Retinal pigment epithelial cell (primary cell): ENCODE data around the gene TBC1D25.

Source experiments
- DNase-seq: peaks from one replicate; pipeline ENCODE4 v3.0.0-alpha.2; 2010; ENCODE audit warnings: low read depth
- H3K4me3 ChIP-seq: 2 replicates; pipeline ENCODE4 v1.5.1; 2011; ENCODE audit warnings: mild to moderate bottlenecking, low read length, control low read depth, moderate library complexity
- TF ChIP-seq, protein P1 (sequence below): conservative IDR thresholded peaks from 2 replicates; pipeline ENCODE4 v1.5.1; 2011; ENCODE audit warnings: low read depth, low read length, control low read depth, inconsistent platforms

The TBC1D25 gene

DNA sequence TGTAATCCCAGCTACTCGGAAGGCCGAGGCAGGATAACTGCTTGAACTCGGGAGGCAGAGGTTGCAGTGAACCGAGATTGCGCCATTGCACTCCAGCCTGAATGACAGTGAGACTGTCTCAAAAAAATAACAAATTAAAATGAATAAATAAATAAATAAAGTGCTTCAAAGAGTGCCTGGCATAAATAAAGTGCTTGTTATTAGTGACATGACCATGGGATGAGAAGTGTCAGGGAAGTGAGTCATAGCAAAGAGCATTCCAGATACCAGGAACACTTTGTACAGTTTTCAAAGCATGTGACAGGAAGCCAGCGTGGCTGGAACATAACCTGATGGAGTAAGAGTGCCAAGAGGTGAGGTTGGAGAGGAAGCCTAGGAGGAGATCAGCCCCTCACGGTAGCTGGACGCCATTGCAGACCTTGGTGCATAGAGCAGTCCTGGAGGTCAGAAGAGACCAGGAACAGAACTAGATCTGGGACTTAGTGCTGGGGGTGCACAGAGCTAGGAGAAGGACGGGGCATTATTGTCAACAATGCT lies 51.8 kb downstream of the TBC1D25 start:
- peak; percentile 60 for DNase-seq
- TF ChIP-seq, protein P1, sequence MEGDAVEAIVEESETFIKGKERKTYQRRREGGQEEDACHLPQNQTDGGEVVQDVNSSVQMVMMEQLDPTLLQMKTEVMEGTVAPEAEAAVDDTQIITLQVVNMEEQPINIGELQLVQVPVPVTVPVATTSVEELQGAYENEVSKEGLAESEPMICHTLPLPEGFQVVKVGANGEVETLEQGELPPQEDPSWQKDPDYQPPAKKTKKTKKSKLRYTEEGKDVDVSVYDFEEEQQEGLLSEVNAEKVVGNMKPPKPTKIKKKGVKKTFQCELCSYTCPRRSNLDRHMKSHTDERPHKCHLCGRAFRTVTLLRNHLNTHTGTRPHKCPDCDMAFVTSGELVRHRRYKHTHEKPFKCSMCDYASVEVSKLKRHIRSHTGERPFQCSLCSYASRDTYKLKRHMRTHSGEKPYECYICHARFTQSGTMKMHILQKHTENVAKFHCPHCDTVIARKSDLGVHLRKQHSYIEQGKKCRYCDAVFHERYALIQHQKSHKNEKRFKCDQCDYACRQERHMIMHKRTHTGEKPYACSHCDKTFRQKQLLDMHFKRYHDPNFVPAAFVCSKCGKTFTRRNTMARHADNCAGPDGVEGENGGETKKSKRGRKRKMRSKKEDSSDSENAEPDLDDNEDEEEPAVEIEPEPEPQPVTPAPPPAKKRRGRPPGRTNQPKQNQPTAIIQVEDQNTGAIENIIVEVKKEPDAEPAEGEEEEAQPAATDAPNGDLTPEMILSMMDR: peak; percentile 13
- H3K4me3 ChIP-seq: no peak overlapping the region

DNA sequence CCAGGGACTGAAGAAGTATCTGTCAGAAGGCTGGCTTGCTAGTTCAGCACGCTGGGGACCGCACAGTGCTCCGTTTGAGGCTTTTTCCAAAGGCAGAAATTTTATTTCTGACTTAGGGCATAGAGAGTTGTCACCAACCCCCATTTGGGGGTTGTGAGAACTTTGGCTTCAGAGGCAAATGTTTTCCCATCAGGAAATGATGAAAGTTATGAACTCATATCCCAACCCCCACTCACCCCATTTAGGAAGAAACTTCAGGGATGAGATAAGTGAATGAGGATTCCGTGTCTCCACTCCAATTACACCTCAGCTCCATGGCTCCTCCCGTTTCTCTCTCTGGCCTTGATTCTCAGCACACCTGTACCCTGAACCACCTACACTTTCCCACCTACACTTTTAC lies 53.5 kb downstream of the TBC1D25 start:
- DNase-seq: no peak
- TF ChIP-seq, protein P1: no peak
- no peak overlapping the region for H3K4me3 ChIP-seq

DNA sequence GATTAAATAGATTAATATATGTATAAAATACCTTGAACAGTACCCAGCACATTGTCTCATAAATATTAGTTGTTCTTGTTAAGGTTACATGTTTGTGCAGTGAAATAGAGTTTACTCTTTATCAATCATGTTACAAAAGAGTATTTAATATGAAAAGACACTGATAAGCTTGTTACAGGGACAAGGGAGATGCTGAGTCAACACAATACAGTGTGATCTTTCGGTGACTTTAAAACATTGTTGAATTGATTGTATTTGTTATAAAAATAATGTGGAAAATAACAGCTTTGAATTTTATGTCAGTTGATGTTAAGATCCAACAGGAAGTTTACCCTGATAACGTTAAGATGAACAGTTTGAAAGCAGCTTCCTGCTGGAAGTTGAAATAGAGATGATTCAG lies 56.4 kb downstream of the TBC1D25 start:
- H3K4me3 ChIP-seq: no peak overlapping the region
- DNase-seq: no peak
- TF ChIP-seq, protein P1: no peak

DNA sequence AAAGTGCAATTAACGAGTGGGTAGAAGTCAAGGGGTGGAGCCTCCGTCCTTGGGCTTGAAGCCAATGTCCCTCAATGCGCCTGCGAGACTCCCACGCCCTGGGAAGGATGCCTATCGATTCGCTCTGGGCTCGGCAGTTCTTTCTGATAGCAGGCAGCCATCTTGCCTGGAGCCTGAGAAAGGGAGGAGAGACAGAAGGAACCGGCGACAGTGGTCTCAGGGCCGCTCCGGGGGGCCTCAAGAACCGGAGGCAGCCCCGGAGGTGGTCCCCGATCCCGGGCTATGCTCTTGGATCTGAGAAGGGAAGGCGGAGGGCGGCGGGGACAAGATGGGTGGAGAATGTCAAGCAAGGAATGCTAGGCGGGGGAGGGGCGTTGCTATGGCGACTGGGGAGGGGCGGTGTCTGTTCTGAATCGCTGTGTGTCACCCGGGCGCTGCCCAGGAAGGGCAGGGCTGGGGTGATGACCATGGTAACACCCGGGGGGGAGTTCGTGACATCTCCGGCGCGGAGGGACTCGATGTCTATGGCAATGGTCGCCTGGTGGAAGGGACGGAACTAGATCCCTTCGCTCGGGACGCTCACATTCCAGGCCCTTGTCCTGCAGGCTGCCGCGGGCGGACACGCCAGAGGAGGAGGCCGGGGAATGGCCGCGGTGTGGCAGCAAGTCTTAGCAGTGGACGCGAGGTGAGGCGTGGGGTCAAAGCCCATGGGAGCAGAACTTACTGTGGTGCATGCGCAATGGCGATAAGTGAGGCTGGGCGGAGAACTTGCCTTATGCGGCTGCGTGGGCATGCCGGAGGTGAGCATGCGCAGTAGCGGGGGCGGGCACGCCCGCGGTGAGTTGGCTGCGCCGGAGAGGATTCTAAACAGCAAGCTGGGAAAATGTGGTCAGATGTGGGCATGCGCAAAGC lies 58.1 kb downstream of the TBC1D25 start, which contains the start of gene WDR13:
TSS of gene WDR13 (plus strand) at position 140 of the 912 bp plus-strand sequence. CDS start at position 645, 505 bp downstream.
- DNase-seq: peak; percentile 68
- TF ChIP-seq, protein P1: no peak
- peak within 1 kb of the TSS; percentile 70 for H3K4me3 ChIP-seq

DNA sequence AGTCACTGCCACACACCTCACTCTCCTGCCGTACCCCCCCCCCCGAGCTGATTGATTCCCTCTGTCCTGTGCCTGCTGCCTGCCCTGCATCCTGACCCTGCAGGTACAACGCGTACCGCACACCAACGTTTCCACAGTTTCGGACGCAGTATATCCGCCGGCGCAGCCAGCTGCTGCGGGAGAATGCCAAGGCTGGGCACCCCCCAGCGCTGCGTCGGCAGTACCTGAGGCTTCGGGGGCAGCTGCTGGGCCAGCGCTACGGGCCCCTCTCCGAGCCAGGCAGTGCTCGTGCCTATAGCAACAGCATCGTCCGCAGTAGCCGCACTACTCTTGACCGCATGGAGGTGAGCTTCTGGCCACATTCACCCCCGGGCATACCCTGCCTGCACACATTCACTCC lies 59.1 kb downstream of the TBC1D25 start:
- H3K4me3 ChIP-seq: peak overlapping the region; percentile 70
- DNase-seq: no peak

DNA sequence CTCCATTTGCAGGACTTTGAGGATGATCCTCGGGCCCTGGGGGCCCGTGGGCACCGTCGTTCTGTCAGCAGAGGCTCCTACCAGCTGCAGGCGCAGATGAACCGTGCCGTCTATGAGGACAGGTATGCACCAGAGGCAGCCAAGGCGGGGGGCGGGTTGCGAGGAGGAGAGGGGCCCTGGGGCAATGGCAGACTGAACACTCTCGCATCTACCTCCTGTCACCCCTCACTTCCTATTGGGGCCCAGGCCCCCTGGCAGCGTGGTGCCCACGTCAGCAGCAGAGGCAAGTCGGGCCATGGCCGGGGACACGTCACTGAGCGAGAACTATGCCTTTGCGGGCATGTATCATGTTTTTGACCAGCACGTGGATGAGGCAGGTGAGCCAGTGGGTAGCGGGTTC lies 59.8 kb downstream of the TBC1D25 start:
- no peak overlapping the region for H3K4me3 ChIP-seq
- DNase-seq: no peak
- TF ChIP-seq, protein P1: no peak

More for the DNA sequence above, 59.1 kb downstream of the TBC1D25 start:
- TF ChIP-seq, protein P1: no peak
